Activated CD8-positive, alpha-beta T cell treated with anti-CD3 and anti-CD28 coated beads, Interleukin-2, amount 10 ng/mL, durations not matched to agents 7 days and 5 days (primary cell): ENCODE measurements around the gene MYLK. TPM values are rescaled to one million over a fixed set of nuclear protein-coding genes. Genes with fewer than 3 reads are reported as not detected.
"Not testable (repeated sequence)": the region's sequence is repeated elsewhere in the genome, so short reads cannot be mapped to it uniquely, and the experiment has no call there.

Source experiments
- ATAC-seq: fragments of 150-1000 bp; cut with Tn5 transposase; one replicate; pipeline ENCODE4 v1.10.0; 2021; ENCODE audit warnings: moderate library complexity
- CTCF ChIA-PET: fragments of 350-600 bp; sonication (Branson Sonifier 250); formaldehyde crosslinking; loops from one replicate; lab custom pipeline; 2021; ENCODE audit warnings: antibody characterized with exemption; lab: Charles Lee
- POLR2A ChIA-PET: fragments of 350-600 bp; sonication (Branson Sonifier 250); formaldehyde crosslinking; loops from one replicate; lab custom pipeline; 2021; ENCODE audit warnings: antibody characterized with exemption; lab: Charles Lee
- DNase-seq: peaks from one replicate; pipeline ENCODE4 v3.0.0-alpha.2; 2020
- H3K27ac Mint-ChIP-seq: one replicate; pipeline ENCODE4 v1.8.0; 2021; ENCODE audit warnings: mild to moderate bottlenecking, mixed read lengths
- H3K27me3 Mint-ChIP-seq: one replicate; pipeline ENCODE4 v1.8.0; 2021; ENCODE audit warnings: low read depth, mixed read lengths
- H3K36me3 Mint-ChIP-seq: one replicate; pipeline ENCODE4 v1.8.0; 2021; ENCODE audit warnings: low read depth, mixed read lengths
- H3K4me1 Mint-ChIP-seq: one replicate; pipeline ENCODE4 v1.8.0; 2021; ENCODE audit warnings: low read depth, mixed read lengths
- H3K4me3 Mint-ChIP-seq: one replicate; pipeline ENCODE4 v1.8.0; 2021; ENCODE audit warnings: mild to moderate bottlenecking, mixed read lengths
- H3K9me3 Mint-ChIP-seq: one replicate; pipeline ENCODE4 v1.8.0; 2022; ENCODE audit warnings: mixed read lengths; ENCODE audit not compliant: insufficient read depth
- total RNA-seq, 2 experiments: library from RNA; stranded (reverse); gene quantifications; one replicate each; pipeline ENCODE4 v1.2.3, GENCODE V29; 2021

MYLK gene
- total RNA-seq, 2 experiments from 2014 or later: not detected

DNA sequence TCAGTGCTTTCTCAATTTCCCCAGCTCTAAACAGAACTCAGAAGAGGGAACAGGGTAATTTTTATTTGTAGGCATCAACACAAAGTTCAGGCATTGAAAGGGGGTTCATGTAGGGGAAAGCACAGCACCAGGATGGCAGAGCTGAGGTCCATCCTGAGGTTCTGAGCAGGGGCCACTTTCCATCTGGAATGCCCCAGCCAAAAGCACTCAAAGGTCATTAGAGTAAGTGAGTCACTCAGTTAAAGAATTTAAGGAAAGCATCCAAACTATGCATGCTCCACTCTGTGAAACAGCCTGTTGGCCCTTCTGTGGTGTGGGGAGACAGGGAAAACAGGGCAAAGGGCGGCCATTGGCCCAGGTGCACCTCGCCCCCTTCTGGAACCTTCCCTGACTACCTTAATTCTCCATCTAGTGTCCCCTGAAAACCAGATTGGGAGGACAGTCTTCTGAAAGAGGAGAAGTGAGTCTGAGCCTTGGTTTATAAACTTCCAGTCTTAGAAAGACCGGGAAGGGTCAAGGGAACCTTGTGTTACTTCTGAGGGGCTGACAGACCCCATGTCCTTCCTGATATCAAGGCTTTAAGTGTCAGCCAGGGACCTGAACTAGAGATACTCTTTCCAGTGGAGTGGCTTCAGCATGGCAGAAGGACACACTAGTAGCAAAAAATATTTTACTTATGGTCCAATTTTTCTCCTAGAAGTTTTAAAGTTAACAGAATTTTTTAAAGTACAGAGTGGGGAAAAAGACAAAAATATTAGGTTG is 133.3 kb downstream of the MYLK start:
- ChIA-PET POLR2A (no interaction called here), CTCF (no interaction called here)
- no peaks in the 10 kb centered on the region for H3K9me3 Mint-ChIP-seq
- no peaks in the 10 kb centered on the region for H3K4me1 Mint-ChIP-seq
- H3K27me3 Mint-ChIP-seq: peaks cover 12% of the 10 kb centered on the region
- DNase-seq (no peak), ATAC-seq (no peak)
- H3K36me3 Mint-ChIP-seq: no peaks in the 10 kb centered on the region
- no peak overlapping the region for H3K27ac Mint-ChIP-seq
- H3K4me3 Mint-ChIP-seq: no peak overlapping the region

- CTCF ChIA-PET: no interaction called here
- no peak overlapping the region for H3K27ac Mint-ChIP-seq
- no peak overlapping the region for H3K4me3 Mint-ChIP-seq
- no peak for ATAC-seq
- peaks cover 12% of the 10 kb centered on the region for H3K27me3 Mint-ChIP-seq
- H3K36me3 Mint-ChIP-seq: no peaks in the 10 kb centered on the region
- H3K9me3 Mint-ChIP-seq: no peaks in the 10 kb centered on the region
- DNase-seq: no peak
- H3K4me1 Mint-ChIP-seq: no peaks in the 10 kb centered on the region
- POLR2A ChIA-PET: no interaction called here
Observed at GRCh38 chr3:123750209-123750608, 133.9 kb downstream of the MYLK start.

DNA sequence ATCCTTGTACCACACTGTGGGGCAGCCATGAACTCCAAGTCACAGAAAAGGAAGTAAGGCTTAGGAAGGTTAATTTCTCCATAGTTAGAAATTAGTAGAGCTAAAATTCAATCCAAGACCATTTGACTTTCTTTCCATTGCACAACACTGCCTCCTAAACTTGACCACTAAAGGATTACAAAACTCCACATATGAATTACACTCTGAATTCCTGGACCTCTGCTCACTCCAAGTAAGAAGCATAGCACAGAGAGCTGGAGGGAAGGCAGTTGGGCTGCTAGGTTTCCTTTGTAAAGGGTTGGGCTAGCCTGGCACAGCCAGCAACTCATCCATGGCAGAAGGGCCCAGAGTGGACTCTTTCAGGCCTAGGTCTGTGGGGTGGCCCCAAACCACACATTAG is 134.4 kb downstream of the MYLK start:
- Mint-ChIP-seq H3K4me1 (no peaks in the 10 kb centered on the region), H3K9me3 (no peaks in the 10 kb centered on the region), H3K4me3 (no peak overlapping the region), H3K27ac (no peak overlapping the region), H3K27me3 (peaks cover 11% of the 10 kb centered on the region), H3K36me3 (no peaks in the 10 kb centered on the region)
- ATAC-seq (no peak), DNase-seq (no peak)
- POLR2A ChIA-PET: no interaction called here
- CTCF ChIA-PET: no interaction called here

DNA sequence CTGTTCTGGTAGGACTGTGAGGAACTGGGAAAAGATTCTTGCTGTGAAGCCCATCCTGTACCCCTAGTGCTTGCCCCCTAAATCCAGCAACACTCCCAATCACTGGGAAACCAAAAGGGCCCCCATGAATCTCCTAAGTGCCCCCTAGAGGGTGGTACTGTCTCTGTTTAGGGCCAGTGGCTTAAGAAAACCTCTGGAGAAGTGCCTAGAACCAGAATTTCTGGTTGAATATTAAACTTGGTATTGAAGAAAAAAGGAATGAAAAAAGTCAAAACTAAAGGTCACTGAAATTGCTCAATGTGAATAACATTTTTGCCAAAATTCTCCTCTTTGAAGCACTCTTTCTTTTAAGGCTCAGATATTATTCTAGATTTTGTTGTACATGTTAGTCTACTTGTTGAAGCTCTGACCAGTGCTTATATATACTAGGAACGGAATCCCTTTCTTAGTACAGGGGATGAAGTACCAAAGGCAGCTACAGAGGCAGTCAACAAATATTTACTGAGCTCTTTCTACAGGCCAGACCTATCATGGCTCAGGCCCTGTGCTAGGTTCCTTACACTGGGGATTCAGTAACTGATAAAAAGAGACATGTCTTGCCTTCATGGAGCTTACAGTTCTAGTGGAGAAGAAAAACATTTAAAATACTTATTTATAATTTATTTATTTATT is 138.8 kb downstream of the MYLK start:
- Mint-ChIP-seq H3K36me3 (no peaks in the 10 kb centered on the region), H3K9me3 (no peaks in the 10 kb centered on the region), H3K4me3 (no peak overlapping the region), H3K27me3 (peaks cover 17% of the 10 kb centered on the region), H3K27ac (no peak overlapping the region), H3K4me1 (no peaks in the 10 kb centered on the region)
- DNase-seq: no peak
- CTCF ChIA-PET: no interaction called here
- POLR2A ChIA-PET: no interaction called here
- ATAC-seq: no peak

DNA sequence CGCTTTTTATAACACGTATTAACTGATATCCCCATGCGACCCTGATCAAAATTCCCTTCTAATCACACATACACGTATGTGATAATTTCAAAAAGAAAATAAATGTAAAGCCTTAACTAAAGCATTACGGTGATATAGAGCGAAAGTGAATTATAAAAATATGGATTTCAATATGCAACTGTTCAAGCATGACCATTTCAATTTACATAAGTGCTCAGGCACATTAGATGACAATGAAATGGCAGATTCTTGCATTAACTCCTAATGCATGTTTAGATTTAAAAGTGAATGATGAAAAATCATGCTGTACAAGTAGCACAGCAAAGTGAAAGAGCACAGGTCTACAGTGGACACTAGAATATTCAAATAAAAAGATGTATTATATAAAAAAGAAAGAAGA is 140.1 kb downstream of the MYLK start:
- H3K4me1 Mint-ChIP-seq: no peaks in the 10 kb centered on the region
- H3K9me3 Mint-ChIP-seq: no peaks in the 10 kb centered on the region
- DNase-seq (no peak), ATAC-seq (no peak)
- H3K4me3 Mint-ChIP-seq: no peak overlapping the region
- H3K36me3 Mint-ChIP-seq: no peaks in the 10 kb centered on the region
- peaks cover 17% of the 10 kb centered on the region for H3K27me3 Mint-ChIP-seq
- H3K27ac Mint-ChIP-seq: no peak overlapping the region
- ChIA-PET CTCF (no interaction called here), POLR2A (no interaction called here)

- DNase-seq (no peak), ATAC-seq (no peak)
- H3K9me3 Mint-ChIP-seq: no peaks in the 10 kb centered on the region
- H3K27ac Mint-ChIP-seq: no peak overlapping the region
- H3K27me3 Mint-ChIP-seq: peaks cover 17% of the 10 kb centered on the region
- H3K36me3 Mint-ChIP-seq: no peaks in the 10 kb centered on the region
- no peak overlapping the region for H3K4me3 Mint-ChIP-seq
- CTCF ChIA-PET: no interaction called here
- POLR2A ChIA-PET: no interaction called here
- H3K4me1 Mint-ChIP-seq: no peaks in the 10 kb centered on the region
Observed at GRCh38 chr3:123743121-123743520, 141.0 kb downstream of the MYLK start.

DNA sequence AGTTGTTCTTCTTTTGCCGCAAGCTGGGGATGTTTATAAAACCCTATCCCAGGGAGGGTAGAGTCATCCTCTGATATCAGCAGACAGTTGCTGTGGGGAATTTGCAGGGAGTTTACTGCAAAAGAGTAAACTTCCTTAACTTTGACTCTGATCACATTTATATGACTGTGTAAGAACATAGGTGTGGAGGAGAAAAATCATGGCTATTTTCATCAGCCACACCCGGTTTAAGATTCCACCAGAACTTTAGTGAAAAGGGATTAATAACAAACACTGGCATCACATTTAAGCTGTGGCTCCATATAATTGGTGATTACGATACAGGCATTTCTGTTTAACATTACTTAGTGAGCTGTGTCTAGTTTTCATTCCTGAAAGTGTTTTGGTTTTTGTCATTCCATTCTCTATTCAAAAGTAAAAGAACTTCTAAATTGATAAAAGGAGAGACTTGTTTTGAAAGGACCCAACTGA is 143.1 kb downstream of the MYLK start:
- H3K27me3 Mint-ChIP-seq: peaks cover 13% of the 10 kb centered on the region
- no peak overlapping the region for H3K27ac Mint-ChIP-seq
- no peak overlapping the region for H3K4me3 Mint-ChIP-seq
- no peaks in the 10 kb centered on the region for H3K9me3 Mint-ChIP-seq
- ChIA-PET POLR2A (no interaction called here), CTCF (no interaction called here)
- no peak for DNase-seq
- H3K36me3 Mint-ChIP-seq: no peaks in the 10 kb centered on the region
- ATAC-seq: no peak
- H3K4me1 Mint-ChIP-seq: no peaks in the 10 kb centered on the region

- Mint-ChIP-seq H3K4me3 (no peak overlapping the region), H3K4me1 (no peaks in the 10 kb centered on the region), H3K9me3 (no peaks in the 10 kb centered on the region), H3K36me3 (no peaks in the 10 kb centered on the region), H3K27ac (no peak overlapping the region), H3K27me3 (peaks cover 13% of the 10 kb centered on the region)
- DNase-seq: no peak
- POLR2A ChIA-PET: no interaction called here
- no peak for ATAC-seq
- CTCF ChIA-PET: no interaction called here
Observed at GRCh38 chr3:123740391-123740822, 143.7 kb downstream of the MYLK start.

GRCh38 chr3:123739754-123740153 is 144.4 kb downstream of the MYLK start:
- ChIA-PET POLR2A (no interaction called here), CTCF (no interaction called here)
- no peak overlapping the region for H3K4me3 Mint-ChIP-seq
- H3K36me3 Mint-ChIP-seq: no peaks in the 10 kb centered on the region
- no peak for ATAC-seq
- H3K27ac Mint-ChIP-seq: no peak overlapping the region
- no peaks in the 10 kb centered on the region for H3K9me3 Mint-ChIP-seq
- H3K27me3 Mint-ChIP-seq: peaks cover 13% of the 10 kb centered on the region
- H3K4me1 Mint-ChIP-seq: no peaks in the 10 kb centered on the region
- DNase-seq: no peak

- Mint-ChIP-seq H3K27ac (no peak overlapping the region), H3K4me1 (no peaks in the 10 kb centered on the region), H3K27me3 (peaks cover 13% of the 10 kb centered on the region), H3K36me3 (no peaks in the 10 kb centered on the region), H3K9me3 (no peaks in the 10 kb centered on the region), H3K4me3 (no peak overlapping the region)
- ChIA-PET CTCF (no interaction called here), POLR2A (no interaction called here)
- ATAC-seq (no peak), DNase-seq (no peak)
Observed at GRCh38 chr3:123739106-123739505, 145.0 kb downstream of the MYLK start.

DNA sequence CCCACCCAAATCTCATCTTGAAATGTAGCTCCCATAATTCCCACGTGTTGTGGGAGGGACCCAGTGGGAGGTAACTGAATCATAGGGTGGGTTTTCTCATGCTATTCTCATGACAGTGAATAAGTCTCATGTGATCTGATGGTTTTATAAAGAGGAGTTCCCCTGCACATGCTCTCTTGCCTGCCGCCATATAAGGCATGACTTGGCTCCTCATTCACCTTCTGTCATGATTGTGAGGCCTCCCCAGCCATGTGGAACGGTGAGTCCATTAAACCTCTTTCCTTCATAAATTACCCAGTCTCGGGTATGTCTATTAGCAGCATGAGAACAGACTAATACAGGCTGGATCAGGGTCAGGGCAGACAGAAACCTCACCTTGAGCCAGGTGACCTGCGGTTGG is 145.6 kb downstream of the MYLK start:
- H3K36me3 Mint-ChIP-seq, H3K9me3 Mint-ChIP-seq, H3K27ac Mint-ChIP-seq, ATAC-seq, DNase-seq, H3K4me1 Mint-ChIP-seq, POLR2A ChIA-PET, H3K27me3 Mint-ChIP-seq, CTCF ChIA-PET, H3K4me3 Mint-ChIP-seq: not testable (repeated sequence)

GRCh38 chr3:123737168-123737567 is 147.0 kb downstream of the MYLK start:
- H3K4me1 Mint-ChIP-seq: no peaks in the 10 kb centered on the region
- ChIA-PET POLR2A (no interaction called here), CTCF (no interaction called here)

More at GRCh38 chr3:123737168-123737567, 147.0 kb downstream of the MYLK start:
- Mint-ChIP-seq H3K36me3 (no peaks in the 10 kb centered on the region), H3K9me3 (no peaks in the 10 kb centered on the region), H3K27me3 (peaks cover 2% of the 10 kb centered on the region), H3K27ac (no peak overlapping the region), H3K4me3 (no peak overlapping the region)
- no peak for ATAC-seq
- DNase-seq: no peak
